HG03520 (cell line): ENCODE data around the gene ZNF213.

Experiments
- ATAC-seq: cut with Tn5 transposase; IDR thresholded peaks from one replicate; pipeline ENCODE4 v1.9.1; 2021; ENCODE audit warnings: mild to moderate bottlenecking, moderate library complexity; ENCODE audit not compliant: unreplicated experiment

The ZNF213 gene

DNA sequence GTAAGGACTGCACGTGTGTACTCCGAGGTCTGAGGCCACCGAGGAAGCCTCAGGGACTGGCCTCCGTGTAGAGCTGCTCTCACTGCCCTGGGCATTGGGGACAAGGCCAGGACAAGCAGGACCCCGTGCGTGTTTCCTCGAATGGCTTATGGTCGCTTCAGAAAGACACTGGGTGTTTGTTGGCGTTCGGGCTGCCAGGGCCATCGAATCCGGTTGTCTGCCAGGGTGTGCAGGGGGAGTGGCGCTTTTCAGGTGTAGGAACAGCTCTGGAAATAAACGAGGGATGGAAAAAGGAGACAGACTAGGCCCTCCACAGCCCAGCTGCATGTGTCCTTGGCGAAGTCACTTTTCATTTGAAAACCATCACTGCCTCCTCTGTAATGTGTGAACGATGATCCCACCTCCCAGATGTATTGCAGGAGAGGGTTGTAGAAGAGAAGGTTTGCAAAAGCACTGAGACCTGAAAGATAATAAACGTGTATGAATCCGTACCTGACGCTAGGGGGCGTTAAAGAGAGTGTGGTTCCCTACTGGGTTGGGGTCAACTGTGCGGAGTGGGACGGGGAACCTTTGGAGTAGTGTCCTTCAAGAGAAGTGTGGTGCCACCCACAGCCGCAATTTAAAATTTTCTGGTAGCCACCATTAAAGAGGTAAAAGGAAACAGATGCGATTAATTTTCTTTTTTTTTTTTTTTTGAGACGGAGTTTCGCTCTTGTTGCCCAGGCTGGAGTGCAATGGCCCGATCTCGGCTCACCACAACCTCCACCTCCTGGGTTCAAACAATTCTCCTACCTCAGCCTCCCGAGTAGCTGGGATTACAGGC is 33.6 kb upstream of the ZNF213 start:
- no peak for ATAC-seq

DNA sequence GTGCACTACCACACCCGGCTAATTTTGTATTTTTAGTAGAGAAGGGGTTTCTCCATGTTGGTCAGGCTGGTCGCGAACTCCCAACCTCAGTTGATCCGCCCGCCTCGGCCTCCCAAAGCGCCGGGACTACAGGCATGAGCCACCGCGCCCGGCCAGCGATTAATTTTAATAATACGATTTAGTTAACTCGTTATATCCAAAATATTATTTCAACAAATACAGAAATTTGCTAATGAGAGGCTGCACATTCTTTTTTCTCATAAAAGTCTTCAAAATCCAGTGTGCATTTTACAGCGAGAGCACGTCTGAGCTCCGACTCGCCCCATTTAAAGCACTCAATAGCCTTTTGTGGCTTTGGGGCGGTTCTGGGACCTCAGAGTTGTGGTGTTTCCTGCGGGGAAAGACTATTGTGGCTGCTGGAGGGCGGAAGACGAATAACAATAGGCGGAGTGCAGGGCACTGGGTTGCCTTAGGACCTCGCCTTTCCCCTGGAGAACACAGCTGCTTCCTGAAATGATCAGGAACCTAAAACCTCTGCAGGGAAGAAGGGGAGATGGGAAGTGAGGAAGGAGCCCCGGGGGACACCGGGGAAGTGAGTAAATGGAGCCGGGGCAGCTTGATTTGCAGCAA is 32.9 kb upstream of the ZNF213 start:
- no peak for ATAC-seq

DNA sequence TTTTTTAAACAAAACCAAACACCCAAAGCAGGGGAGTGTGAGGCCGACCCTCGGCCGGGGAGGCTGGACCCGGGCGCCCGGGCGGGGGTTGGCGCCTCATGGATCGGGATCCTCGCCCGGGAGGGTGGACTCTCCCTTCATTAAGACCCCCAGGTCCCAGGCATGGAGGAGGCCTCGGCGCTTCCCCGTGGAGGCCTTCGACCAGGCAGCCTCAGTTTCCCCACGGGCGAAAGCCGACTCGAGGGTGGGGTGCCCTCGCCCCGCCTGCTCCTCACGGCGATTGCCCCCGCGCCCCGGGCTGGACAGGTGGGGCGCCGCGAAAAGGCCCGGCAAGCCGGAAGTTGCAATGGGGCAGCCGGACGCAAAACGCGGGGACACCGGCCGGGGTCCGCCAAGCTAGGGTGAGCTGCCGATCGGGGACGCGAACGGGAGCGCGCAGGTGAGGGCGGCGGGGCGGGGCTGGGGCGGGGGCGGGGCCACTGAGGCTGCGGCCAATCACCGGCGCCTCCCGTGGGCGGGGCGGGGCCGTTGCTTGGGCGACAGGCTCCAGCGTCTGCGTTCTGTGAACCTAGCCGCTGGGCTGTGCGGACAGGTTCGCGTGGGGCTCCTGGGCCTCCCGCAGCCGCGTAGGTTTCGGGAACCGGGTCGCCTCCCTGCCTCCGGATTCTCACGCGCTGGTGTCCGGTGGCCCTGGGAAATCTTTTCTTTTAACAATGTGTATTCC is 28.5 kb upstream of the ZNF213 start:
- peak; percentile 69 for ATAC-seq

- ATAC-seq, result no peak
Measured at GRCh38 chr16:3112058-3112880, 22.6 kb upstream of the ZNF213 start, which contains the start of gene ZNF205. TSS of gene ZNF205 (plus strand) at chr16:3112586. CDS start at chr16:3113431, 845 bp downstream.

GRCh38 chr16:3112881-3113574 is 21.8 kb upstream of the ZNF213 start:
- ATAC-seq, result no peak

GRCh38 chr16:3113765-3114479 is 20.9 kb upstream of the ZNF213 start:
- ATAC-seq, result no peak

GRCh38 chr16:3115003-3115402 is 19.8 kb upstream of the ZNF213 start:
- no peak for ATAC-seq

- ATAC-seq, result no peak
Measured at GRCh38 chr16:3115561-3115960, 19.3 kb upstream of the ZNF213 start.

DNA sequence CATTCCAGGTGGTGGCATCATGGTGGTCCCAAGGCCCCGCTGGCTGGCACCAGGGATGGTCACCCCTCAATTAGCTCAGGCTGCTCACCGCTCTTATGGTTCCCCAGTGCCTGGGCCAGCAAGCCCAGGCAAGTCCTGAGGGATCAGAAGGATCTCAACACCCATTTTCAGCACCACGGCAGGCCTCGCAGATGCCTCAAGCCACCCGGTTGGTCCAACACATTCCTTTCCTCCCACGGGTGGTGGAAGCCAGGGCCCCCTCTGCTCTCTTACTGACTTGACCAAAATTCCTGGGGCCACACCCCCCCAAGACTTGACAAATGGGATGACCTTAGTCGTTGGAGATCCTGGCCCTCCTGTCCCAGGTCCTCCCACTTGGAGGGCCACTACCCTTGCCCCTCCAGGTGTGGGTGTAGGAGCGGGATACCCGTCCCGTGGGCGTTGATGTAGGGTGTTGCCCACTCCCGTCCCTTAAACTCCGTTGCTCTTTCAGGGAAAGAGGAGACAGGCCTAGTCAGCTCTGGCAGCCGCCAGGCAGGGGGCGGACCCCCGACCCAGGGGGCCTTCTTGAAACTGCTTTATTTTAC is 16.5 kb upstream of the ZNF213 start:
- ATAC-seq, result no peak

- ATAC-seq, result no peak
Measured at GRCh38 chr16:3118846-3119245, 16.0 kb upstream of the ZNF213 start.

DNA sequence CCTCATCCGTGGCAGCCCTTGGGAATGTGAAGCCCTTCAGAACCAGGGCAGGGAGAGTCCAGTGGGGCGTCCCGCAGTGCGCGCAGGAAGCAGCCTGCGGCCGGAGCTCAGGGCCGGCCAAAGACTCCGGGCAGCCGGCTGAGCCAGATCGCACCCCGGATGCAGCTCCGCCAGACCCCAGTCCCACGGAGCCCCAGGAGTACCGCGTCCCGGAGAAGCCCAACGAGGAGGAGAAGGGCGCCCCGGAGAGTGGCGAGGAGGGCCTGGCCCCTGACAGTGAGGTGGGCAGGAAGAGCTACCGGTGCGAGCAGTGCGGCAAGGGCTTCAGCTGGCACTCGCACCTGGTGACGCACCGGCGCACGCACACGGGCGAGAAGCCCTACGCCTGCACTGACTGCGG is 15.5 kb upstream of the ZNF213 start:
- ATAC-seq, result no peak

- no peak for ATAC-seq
Measured at GRCh38 chr16:3119701-3120408, 15.0 kb upstream of the ZNF213 start.

- ATAC-seq, result no peak
Measured at GRCh38 chr16:3120435-3120834, 14.4 kb upstream of the ZNF213 start.

- ATAC-seq, result no peak
Measured at GRCh38 chr16:3121851-3122467, 12.9 kb upstream of the ZNF213 start.

GRCh38 chr16:3122926-3123570 is 11.8 kb upstream of the ZNF213 start:
- no peak for ATAC-seq

- peak; percentile 83 for ATAC-seq
Measured at GRCh38 chr16:3123986-3124886, 10.6 kb upstream of the ZNF213 start.

DNA sequence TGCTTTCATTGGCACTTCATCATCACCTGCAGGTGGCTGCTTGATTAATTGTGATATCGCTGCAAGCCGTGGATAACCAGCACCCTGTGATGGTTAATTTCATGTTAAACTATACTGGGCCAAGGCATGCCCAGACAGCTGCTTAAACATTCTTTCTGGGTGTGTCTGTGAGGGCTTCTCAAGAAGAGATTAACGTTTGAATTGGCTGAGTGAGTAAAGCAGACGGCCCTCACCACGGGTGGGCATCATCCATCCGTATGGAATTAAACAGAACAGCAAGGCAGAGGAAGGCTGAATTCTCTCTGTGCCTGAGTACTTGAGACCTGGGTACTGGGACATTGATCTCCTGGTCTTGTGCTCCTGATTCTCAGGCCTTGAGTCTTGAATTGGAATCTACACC is 7.1 kb upstream of the ZNF213 start:
- ATAC-seq, result no peak
